ENCODE results near the gene SEMA3B. TPM values are rescaled to one million over a fixed set of nuclear protein-coding genes. Genes with fewer than 3 reads are reported as not detected.
A peak's percentile ranks its signal among the peaks of the same experiment; 100 is the strongest.

The SEMA3B gene
- total and polyA plus RNA-seq, 9 of the 15 experiments (the other 6 are each of a cell fraction or from before 2014, with no cell fraction given), result 0.03 to 1.8 (median 0.55) TPM; not detected in 1

DNA sequence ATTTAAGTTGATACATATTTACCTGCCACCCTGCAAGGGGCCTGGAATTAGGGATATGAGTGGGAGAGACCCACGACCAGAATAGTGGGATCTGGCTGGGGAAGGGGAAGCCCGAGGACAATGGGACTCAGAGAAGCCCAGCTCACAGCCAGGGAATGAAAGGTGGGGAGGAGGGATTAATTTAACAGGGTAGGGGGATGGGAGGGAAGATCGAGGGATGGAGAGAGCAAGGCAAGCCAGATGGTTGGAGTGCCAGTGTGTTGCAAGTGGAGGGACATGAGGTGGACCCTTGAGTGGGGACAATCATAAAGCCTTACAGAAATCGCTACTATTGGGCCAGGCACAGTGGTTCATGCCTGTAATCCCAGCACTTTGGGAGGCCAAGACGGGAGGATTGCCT, 37.4 kb upstream of the SEMA3B start (continued):
- TF ChIP-seq CHD1 (IDR thresholded peaks at IDR 0.05; ENCODE audit: low read length), result no peak
- TF ChIP-seq ZNF445 (CRISPR knock-in tag; IDR thresholded peaks at IDR 0.05; ENCODE audit: low read depth), result no peak
- TF ChIP-seq ZNF764 (CRISPR knock-in tag; IDR thresholded peaks at IDR 0.05; ENCODE audit: low read depth), result no peak
- TF ChIP-seq NCOA1 (IDR thresholded peaks at IDR 0.05; ENCODE audit: low read depth), result no peak
- TF ChIP-seq IFI16 (CRISPR knock-in tag; IDR thresholded peaks at IDR 0.05), result no peak
- no peak for TF ChIP-seq MCM3 (IDR thresholded peaks at IDR 0.05)
- no peak for TF ChIP-seq ZNF431 (CRISPR knock-in tag; IDR thresholded peaks at IDR 0.05)
- TF ChIP-seq HOXB6 (CRISPR knock-in tag; IDR thresholded peaks at IDR 0.05; ENCODE audit: borderline replicate concordance), result no peak
- no peak for TF ChIP-seq RAD21 (CRISPR knock-in tag; conservative IDR thresholded peaks at IDR 0.05 in 1 of 2, IDR thresholded peaks at IDR 0.05 in 1 of 2)
- TF ChIP-seq RB1 (IDR thresholded peaks at IDR 0.05; ENCODE audit: low read depth), result no peak
- no peak for TF ChIP-seq RBM15 (IDR thresholded peaks at IDR 0.05; ENCODE audit: insufficient read depth, low read length)

DNA sequence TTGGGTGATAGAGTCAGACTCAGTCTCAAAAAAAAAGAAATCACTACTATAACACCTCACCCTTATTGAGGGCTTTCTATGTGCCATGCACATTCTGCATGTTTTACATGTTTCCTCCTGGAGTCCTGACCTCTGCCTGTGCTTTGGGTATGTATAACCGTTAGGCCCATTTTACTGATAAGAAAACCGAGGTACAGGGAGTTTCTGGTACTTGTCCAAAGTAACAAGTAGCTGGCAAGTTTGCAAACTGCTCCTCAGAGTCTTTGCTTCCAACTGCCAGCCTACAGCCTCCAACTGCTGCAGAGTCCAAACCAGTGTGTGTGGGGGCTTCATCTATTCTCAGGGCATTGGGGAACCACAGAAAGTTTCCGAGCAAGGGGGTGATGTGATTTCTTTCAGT, 36.6 kb upstream of the SEMA3B start:
- no peak overlapping the region; a peak in 1 of 4 replicates for H3K9ac ChIP-seq (ENCODE audit: insufficient read depth in 1 of 2, low read depth in 2 of 2, low read length in 2 of 2)
- ATAC-seq, result no peak
- no peaks in the 10 kb centered on the region for H4K20me1 ChIP-seq (replicated peaks; ENCODE audit: control insufficient read depth, insufficient read depth, low read length)
- peaks cover 12% of the 10 kb centered on the region for H3K79me2 ChIP-seq (ENCODE audit: control insufficient read depth, insufficient read depth, low read length)
- H3K27ac ChIP-seq (ENCODE audit: extremely low read depth, low read depth, low read length), result no peak overlapping the region
- H3K4me2 ChIP-seq (ENCODE audit: insufficient read depth, low read length), result no peak overlapping the region
- no peak overlapping the region for H2AFZ ChIP-seq (ENCODE audit: low read depth, low read length)
- BruUV-seq (replicated peaks), result no TSS peak
- POLR2A ChIA-PET, result interaction anchor here (1.2 kb wide), 1 partner anchor 37 kb away, joined by 3 read pairs; no protein-coding TSS in a partner anchor
- peaks cover 35 to 65% of the 10 kb centered on the region in 2 experiments for H3K4me1 ChIP-seq (replicated peaks in 1 of 2; ENCODE audit: control insufficient read depth in 2 of 2, insufficient read depth in 2 of 2, low read length in 2 of 2)
- no peak overlapping the region for H3K4me3 ChIP-seq
- TF ChIP-seq RBM25 (IDR thresholded peaks at IDR 0.05; ENCODE audit: low read depth, low read length, severe bottlenecking) (peak; percentile 24), CBX2 (IDR thresholded peaks at IDR 0.05; ENCODE audit: insufficient read depth, low read length, poor library complexity, severe bottlenecking) (no peak), HNRNPH1 (optimal IDR thresholded peaks at IDR 0.05; ENCODE audit: low read depth, low read length) (no peak)
- WGBS (ENCODE audit: insufficient coverage, low coverage, missing lambda C conversion rate), result 21% methylated on average over 3 of the region's 3 CpGs
- CTCF ChIA-PET (ENCODE audit: low intra/inter-chr PET ratio), result no interaction called here
- H3K36me3 ChIP-seq (ENCODE audit: control insufficient read depth, insufficient read depth, low read length), result no peaks in the 10 kb centered on the region
- in situ Hi-C loops (cut with MboI), result no loop called here
- intact Hi-C loops (cut with micrococcal nuclease), result no loop called here
- DNase-seq (ENCODE audit: extremely low read depth in 1 of 4, low spot score in 3 of 4), result no peak
- no peaks in the 10 kb centered on the region for H3K27me3 ChIP-seq (ENCODE audit: control insufficient read depth in 2 of 2, insufficient read depth in 2 of 2, low read length in 2 of 2)
- H3K9me3 ChIP-seq (replicated peaks; ENCODE audit: control insufficient read depth, insufficient read depth, low read depth, low read length), result no peaks in the 10 kb centered on the region
- H3K9me1 ChIP-seq (ENCODE audit: control insufficient read depth, insufficient read depth, low read length), result no peaks in the 10 kb centered on the region
- no peak for FAIRE-seq
